Astrocyte of the hippocampus (primary cell): Measurements from ENCODE around the gene SMIM15.

Experiments
- DNase-seq: peaks from one replicate; pipeline ENCODE4 v3.0.0; 2011; ENCODE audit warnings: low read depth, low spot score

Gene SMIM15

GRCh38 chr5:61159836-61160235, 2.4 kb downstream of the SMIM15 start:
- DNase-seq, result peak; percentile 24

- DNase-seq, result no peak
These were observed 3.2 kb downstream of the SMIM15 start for GRCh38 chr5:61159070-61159469.

GRCh38 chr5:61151893-61152292, 10.4 kb downstream of the SMIM15 start:
- no peak for DNase-seq

- DNase-seq, result no peak
These were observed 13.8 kb downstream of the SMIM15 start for GRCh38 chr5:61148515-61148914.

- no peak for DNase-seq
These were observed 19.5 kb downstream of the SMIM15 start for GRCh38 chr5:61142811-61143210.

GRCh38 chr5:61142391-61142790, 19.9 kb downstream of the SMIM15 start:
- no peak for DNase-seq

- DNase-seq, result no peak
These were observed 20.5 kb downstream of the SMIM15 start for GRCh38 chr5:61141801-61142200.

- DNase-seq, result no peak
These were observed 22.3 kb downstream of the SMIM15 start for GRCh38 chr5:61139931-61140330.

- DNase-seq, result no peak
These were observed 23.0 kb downstream of the SMIM15 start for GRCh38 chr5:61139094-61139873.

- DNase-seq, result no peak
These were observed 24.4 kb downstream of the SMIM15 start for GRCh38 chr5:61137835-61138234.

- peak; percentile 57 for DNase-seq
These were observed 29.7 kb downstream of the SMIM15 start for GRCh38 chr5:61132559-61132958.

- DNase-seq, result no peak
These were observed 32.0 kb downstream of the SMIM15 start for GRCh38 chr5:61130289-61130688.

- no peak for DNase-seq
These were observed 39.1 kb downstream of the SMIM15 start for GRCh38 chr5:61123145-61123544.

GRCh38 chr5:61120534-61120933, 41.7 kb downstream of the SMIM15 start:
- DNase-seq, result no peak

GRCh38 chr5:61119066-61119465, 43.2 kb downstream of the SMIM15 start:
- no peak for DNase-seq

- DNase-seq, result no peak
These were observed 46.3 kb downstream of the SMIM15 start for GRCh38 chr5:61115968-61116367.

- DNase-seq, result no peak
These were observed 47.8 kb downstream of the SMIM15 start for GRCh38 chr5:61114441-61114840.
